GM19397 (cell line): ENCODE results near the gene RTF2.

Experiments
- ATAC-seq: cut with Tn5 transposase; IDR thresholded peaks from one replicate; pipeline ENCODE4 v1.9.1; 2021; ENCODE audit warnings: mild to moderate bottlenecking, moderate library complexity; ENCODE audit not compliant: unreplicated experiment

The RTF2 gene, protein sequence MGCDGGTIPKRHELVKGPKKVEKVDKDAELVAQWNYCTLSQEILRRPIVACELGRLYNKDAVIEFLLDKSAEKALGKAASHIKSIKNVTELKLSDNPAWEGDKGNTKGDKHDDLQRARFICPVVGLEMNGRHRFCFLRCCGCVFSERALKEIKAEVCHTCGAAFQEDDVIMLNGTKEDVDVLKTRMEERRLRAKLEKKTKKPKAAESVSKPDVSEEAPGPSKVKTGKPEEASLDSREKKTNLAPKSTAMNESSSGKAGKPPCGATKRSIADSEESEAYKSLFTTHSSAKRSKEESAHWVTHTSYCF

DNA sequence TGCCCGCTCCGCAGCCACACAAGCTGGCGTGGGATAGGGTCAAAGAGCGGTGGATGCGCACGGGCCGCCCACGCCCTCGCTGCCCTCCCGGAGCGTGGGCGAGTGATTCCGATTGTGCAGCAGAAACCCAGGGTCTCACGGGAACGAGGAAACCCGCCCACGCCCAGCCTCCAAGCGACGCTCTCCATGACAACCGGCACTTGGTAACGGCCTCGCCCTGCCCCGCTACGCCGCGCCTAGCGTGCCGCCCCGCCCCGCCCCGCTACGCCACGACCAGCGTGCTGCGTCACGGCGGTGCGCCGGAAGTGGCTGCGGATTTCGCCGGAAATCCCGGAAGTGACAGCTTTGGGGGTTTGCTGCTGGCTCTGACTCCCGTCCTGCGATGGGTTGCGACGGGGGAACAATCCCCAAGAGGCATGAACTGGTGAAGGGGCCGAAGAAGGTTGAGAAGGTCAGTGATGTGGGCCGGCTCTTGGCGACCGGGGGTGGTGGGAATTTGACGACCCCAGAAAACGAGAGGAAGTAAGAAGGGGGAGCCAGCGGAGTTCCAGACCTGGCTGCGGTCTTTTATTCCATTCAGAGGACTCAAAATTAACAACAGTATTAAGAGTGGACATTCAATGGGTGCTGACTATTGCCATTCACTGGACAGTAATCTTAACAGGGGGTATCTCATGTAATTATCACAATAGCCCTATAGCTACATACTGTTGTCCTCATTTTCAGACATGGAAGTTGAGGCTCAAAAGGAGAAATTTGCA, at the start of gene RTF2:
Gene RTF2, plus strand, starts transcription at position 312 of the 761 bp plus-strand sequence. Its CDS starts 71 bp downstream, at position 383.
- ATAC-seq, result peak; percentile 100

DNA sequence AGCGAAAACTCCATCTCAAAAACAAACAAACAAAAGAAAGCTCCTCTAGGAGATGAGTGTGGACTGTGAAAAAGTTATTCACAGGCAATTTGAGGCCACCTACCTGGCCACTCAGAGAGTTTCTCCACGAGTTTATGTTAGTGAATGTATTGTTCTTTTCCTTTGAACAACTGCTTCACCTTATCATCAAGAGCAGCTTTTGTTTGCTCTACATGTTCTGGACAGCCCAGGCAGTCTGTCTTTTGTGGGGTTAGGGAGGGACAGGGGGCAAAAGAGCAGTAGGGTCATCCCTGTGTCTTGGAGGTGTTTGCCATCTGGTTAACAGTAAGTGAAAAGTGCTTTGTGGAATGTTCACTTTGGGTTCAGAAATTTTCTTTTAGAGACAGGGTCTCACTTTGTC, 48.4 kb upstream of the RTF2 start:
- no peak for ATAC-seq

DNA sequence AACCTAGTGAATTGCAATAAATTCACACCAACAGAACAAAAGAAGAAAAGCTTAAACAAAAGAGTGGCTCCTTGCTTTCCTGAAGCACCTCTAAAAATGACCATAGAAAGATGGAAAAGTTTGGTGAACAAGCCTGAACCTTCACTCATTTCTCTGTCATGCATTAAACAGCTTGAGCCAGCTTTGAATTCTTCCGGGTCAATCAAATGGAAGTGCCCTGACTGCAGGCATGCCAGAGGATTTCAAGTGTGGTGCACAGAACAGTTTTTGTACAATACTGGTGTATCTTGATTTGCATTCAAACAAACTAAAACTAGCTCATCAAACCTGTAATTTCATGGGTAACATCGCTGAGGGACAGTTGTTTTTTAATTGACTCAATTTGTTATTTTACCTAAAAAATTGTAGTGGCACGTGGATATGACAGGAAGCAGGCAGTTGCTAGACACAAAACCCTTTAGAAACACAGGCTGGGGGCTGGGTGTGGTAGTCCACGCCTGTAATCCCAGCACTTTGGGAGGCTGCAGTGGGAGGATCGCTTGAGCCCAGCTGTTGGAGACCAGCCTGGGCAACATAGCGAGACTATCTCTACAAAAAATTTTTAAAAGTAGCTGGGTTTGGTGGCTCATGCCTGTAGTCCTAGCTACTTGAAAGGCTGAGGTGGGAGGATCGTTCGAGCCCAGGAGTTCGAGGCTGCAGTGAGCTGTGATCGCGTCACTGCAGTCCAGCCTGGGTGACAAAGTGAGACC, 47.3 kb upstream of the RTF2 start:
- no peak for ATAC-seq

DNA sequence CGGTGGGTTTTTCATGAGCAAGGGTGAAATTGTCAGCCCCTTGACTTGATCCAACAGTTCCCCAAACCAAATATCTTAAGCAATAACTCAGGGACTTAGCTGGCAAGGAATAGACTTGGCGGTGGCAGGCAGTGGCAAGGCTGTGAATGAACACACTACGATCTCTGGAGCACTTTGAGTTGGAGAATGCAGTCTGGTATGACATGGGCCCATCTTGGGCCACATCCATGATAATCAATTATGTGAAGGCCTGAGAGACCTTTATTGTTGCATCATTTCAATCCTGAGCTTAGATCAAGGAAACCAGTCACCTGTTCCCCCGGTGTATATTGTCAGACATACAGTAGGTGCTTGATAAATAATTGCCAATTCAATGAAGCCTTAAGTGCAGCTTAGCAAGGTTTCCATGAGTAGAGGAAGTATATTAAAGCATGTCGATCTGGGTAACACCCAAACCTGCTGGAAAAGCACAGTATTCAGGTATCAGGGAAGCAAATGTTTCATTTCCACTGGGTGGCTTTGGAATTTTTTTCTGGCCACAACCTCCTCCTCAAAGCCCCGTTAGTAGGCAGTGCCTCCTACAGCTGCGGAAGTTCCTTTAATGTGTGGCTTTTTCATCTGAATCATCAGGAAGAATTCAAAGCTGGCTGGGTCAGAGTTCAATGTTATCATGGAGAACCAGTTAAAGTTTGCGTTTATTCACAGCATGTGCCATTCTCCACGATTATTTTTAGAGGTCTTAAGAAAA, 46.2 kb upstream of the RTF2 start:
- ATAC-seq, result no peak

DNA sequence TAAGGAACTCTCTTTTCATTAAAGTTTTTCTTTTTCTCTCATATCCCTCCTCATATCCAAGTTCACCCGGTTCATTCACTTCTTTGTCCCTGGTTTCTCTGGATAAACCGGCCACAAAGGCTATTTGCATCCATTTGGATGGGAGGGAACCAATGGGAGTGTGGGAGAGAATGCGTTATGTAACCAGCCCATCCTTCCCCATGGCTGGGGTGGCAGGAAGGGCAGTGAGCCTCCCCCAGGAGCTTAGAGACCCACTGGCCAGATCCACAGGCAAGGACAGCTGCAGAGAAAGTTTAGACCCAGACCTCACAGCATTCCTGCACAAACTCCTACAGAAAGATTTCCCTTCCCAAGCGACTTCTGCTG, 45.6 kb upstream of the RTF2 start:
- ATAC-seq, result no peak

DNA sequence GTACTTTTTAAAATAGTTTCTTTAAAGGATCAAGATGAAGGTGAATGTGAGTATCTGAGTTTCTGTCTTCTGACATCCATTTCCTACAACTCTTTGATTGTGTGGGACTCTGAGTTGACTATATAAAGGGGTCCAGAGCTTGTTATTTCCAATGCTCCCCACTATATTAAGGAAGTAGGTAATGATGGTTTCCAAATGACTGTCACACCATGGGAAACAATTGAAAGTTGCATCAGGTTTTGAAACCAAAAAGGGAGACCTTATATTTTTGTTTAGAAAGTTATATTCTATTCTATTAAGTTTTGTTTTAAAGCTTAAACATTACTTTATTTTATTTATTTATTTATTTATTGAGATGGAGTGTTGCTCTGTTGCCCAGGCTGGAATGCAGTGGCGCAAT, 45.2 kb upstream of the RTF2 start:
- no peak for ATAC-seq

DNA sequence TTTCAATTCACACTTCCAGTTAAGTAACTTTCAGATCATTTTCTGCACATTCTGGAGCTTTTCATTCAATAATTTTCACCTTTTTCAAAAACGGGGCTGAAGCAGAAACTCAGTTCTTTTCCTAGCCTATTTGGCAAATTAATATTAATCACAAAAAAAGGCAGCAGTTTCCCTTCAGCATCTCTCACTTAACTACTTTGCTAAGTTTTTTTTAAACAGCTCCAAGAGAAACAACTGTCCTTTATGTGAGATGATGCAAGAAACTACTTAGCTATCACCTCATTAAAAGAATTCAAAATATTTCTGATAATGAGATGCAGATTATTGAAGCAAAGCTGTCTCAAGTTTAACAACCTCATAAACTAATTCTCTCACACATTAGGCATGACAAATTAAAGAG, 44.5 kb upstream of the RTF2 start:
- ATAC-seq, result no peak

DNA sequence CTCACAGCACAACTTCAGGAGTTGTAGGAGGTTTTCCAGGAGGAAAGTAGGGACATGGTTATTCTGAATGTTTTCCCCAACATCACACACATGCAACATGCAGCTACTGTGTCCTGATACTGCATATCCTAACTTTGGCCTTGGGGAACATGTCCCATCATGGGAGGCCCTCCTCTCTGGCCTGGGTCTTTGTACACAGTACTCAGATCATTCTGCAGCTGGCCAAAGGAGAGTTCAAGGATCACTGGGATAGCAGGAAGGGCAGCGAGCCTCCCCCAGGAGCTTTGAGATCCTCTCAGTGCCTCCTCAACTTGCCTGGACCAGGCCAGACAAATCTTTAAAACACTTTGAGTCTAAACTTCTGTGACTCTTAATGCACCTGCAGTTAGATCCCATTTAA, 43.5 kb upstream of the RTF2 start:
- ATAC-seq, result no peak

DNA sequence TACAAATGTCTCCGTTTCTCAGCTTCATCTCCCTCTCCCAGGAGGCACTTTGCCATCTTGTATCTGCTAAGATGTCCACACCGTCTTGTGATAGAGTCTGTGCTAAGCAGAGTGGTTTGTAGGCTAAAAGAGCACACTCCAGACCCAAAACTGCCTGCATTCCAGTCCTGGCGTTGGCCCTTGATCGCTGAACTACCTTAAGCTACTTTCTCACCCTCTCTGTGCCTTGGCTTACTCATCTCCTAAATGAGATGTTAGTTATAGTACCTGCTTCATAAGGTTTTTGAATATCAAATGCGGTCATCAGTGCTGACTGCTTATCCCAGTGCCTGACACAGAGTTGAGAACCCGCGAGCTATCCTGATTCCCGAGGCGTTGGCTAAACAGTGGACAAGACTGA, 42.4 kb upstream of the RTF2 start:
- ATAC-seq, result no peak

DNA sequence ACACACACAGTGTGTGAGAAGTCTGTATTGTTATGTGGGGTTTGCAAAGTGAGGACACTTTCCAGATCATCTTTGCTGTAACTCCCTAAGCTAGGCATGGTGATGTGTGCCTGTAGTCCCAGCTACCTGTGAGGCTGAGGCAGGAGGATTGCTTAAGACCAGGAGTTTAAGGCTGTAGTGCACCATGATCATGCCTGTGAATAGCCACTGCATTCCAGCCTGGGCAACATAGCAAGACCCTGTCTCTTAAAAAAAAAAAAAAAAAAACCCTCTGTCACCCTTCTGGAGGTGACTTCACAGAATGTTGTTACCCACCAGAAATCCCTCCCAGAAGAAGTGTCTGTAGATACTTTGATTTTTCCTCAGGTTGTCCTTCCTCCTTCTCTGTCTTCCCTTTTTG, 41.5 kb upstream of the RTF2 start:
- ATAC-seq, result no peak

DNA sequence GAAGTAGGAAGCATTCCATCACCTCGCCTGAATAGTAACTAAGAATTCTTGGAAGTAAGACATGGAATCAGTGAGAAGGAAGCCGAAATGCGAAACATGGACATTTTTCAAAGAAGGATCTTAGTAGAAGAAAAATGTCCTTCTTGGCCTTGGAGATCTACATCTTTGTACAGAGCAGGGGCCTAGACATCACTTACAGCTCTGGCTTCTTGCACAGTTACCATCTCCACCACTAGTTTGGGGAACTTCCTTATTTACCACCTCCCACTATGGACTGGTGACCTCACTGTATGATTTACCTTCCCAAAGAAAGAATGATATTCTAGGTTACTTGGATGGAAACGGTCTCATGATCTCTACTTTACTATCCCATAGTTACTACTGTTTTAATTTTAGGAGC, 40.6 kb upstream of the RTF2 start:
- ATAC-seq, result no peak

DNA sequence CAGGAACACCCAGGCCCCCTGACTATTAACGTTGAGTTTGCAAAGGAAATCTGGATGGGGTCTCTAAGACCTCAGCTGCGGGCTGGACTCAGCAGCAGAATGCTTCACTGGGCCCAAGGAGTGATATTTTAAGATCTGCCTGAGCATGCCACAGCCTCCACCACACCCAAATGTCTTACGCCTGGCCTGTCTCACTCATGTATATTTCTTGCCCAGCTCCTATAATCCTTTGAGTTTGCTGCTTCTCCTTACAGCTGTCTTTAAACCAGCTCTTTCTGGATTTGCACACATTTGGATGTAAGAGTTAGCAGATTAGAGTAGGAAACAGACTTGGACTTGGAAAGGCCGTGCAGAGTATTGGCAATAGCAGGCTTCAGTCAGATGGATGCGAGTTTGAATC, 40.0 kb upstream of the RTF2 start:
- no peak for ATAC-seq

DNA sequence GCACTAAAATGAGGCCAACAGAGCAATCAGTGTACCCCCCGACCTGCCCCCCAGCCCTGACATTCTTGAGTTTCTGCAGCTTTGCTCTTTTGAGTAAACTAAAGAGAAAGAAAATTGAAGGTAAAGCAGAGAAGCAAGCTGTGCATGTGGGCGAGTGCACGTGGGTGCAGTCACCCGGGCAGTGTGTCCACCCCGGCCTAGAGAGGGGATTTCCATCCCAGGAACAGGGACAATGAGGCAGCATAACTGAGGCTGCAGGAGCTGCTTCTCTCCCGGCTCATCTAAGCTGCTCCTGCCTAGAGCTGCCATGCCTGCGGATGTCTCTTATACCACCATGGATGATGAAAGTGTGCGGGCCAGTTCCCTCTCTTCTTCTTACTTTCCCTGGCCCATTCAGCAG, 39.5 kb upstream of the RTF2 start:
- no peak for ATAC-seq

DNA sequence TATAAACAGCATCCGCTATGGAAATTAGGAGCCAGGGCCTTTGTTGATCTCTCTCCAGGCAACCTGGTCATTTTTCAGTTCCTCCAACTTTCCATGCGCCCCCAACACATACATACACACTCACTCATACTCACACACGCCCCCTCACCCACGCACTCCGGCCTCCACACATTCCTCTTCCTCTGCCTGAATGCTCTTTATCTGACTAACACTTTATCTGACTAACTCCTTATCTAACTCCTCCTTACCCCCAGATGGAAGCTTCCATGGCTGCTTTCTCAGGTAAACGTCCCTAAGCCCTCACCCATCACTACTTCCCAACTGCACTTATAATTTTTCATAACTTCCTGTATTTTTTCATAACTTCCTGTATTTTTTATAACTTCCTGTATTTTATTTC, 38.9 kb upstream of the RTF2 start:
- ATAC-seq, result no peak

DNA sequence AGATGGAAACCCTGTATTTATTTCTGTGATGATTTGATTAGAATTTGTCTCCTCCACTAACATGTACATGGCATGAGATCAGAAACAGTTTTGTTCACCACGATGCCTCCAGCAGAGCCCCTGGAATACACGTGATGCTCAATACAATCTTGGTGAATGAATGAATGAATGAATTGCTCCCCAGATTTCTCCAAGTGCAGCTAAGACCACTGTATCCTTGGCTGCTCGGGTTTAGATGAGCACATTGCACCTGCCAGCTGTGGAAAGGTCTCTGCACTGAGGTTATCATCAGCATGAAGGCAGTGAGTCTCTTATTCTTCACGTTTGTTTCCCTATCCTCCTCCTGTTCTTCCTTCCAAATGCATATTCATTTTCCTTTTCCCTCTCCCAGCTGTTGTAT, 38.5 kb upstream of the RTF2 start:
- no peak for ATAC-seq

DNA sequence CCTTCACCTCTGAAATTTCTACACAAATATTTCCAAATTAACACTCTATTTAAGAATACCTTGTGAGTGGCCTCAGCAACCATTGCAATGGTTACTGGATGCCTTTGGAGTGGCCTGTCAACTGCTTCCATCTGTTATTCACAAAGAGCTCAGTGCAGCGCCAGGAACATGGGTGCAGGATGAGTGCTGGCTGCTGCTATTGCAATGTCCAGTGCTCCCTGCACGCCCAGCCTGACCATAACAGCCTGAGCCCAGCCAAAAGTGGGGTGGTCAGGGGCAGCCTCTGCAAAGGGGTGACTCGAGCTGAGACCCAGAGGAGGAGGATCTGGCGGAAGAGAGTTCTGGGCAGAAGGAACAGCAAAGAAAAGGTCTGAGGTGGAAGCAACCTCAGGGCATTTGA, 38.0 kb upstream of the RTF2 start:
- no peak for ATAC-seq

DNA sequence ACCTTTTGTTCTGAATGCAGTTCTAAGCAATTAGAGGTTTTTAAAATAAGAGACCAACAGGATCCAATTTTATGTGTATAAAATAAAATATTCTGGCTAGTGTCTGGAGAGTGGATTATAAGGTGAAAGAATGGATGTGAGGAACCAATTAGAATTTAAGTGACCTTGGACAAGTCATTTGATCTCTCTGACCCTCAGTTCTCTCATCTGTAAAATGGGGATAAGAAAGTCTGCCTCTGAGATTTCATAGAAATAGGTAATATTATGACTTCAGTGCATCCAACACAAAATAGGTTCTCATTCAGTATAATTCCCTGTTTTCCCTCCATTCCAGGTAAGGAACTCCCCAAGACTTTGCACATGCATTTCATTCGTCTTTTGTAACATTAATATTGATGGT, 37.5 kb upstream of the RTF2 start:
- ATAC-seq, result no peak

DNA sequence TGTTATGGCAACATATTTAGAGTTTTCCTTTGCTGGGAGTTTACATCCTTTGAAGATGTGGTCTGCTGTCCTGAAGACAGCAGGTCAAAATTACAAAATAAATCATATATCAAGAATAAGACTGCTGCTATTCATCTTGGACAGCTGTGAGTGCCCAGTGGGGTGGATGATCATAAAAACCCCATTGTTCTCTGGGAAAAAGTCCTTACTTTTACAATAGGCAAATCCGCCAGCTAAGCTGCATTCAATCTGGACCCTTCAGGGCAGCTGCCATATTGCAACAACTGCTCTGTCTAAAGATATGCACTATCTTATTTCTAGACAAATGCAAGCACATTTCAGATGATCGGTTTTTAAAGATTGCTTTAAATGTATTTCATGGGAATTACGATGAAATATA, 37.0 kb upstream of the RTF2 start:
- no peak for ATAC-seq

DNA sequence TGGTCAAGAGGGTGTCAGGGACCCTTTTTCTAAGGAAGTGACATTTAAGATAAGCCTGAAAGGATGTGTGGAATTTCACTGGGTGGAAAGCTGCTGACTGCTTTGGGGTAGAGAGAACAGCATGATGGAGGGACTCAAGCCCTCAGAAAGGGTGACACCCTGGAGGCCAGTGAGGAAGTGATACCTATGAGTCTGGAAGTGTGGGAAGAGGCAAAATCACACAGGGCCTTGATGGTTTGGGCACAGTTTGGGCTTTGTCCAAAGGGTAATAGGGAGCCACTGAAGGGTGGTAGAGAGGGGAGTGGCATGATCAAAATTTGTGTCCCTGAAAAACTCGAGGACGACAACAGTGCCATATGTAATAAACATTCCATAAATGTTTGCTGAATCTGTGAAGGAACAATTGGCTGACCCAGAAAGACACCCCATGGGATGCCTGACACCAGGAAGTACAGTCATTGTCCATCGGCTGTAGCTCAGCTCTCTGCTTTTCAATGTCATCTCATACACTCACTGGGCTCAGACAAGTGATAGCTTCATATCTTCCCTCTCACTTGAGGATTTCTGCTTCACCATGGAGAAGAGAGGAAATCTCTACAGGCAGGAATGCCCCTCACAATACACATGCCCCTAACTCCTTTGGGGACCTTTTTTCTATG, 35.1 kb upstream of the RTF2 start:
- no peak for ATAC-seq

DNA sequence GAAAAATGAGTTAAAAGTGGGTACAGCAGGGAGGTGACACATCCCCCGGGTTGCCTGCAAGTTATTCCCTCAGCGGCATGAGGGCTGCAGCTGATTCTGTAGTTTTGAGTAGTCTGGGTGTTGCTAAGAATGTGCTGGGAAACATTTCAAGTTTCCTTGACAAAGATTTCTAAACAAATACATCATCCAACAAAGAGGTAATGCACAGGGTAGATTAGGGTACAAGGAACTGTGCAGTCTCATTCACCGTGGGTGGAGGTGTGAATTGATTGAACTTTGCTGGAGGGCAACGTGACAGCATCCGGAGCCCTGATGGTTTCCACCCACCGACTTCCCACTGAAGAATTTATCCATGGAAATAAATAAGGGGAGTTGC, 34.6 kb upstream of the RTF2 start:
- ATAC-seq, result no peak
